ENCODE results near the gene FAM118A.
"Not testable (repeated sequence)": the region's sequence is repeated elsewhere in the genome, so short reads cannot be mapped to it uniquely, and the experiment has no call there.

The FAM118A gene

GRCh38 chr22:45357490-45357889 is 47.8 kb downstream of the FAM118A start:
- Histone ChIP-seq H3K27ac (ENCODE audit: low read length) (no peak overlapping the region), H3K4me1 (ENCODE audit: control insufficient read depth, low read depth, low read length) (no peaks in the 10 kb centered on the region), H3K9me3 (ENCODE audit: control insufficient read depth, low read depth, low read length) (no peaks in the 10 kb centered on the region), H3K27me3 (ENCODE audit: control insufficient read depth, insufficient read depth, low read length) (no peaks in the 10 kb centered on the region), H3K36me3 (ENCODE audit: control insufficient read depth, low read depth, low read length) (no peaks in the 10 kb centered on the region), H3K9ac (ENCODE audit: low read length) (no peak overlapping the region), H3K4me3 (ENCODE audit: low read length) (no peak overlapping the region)

DNA sequence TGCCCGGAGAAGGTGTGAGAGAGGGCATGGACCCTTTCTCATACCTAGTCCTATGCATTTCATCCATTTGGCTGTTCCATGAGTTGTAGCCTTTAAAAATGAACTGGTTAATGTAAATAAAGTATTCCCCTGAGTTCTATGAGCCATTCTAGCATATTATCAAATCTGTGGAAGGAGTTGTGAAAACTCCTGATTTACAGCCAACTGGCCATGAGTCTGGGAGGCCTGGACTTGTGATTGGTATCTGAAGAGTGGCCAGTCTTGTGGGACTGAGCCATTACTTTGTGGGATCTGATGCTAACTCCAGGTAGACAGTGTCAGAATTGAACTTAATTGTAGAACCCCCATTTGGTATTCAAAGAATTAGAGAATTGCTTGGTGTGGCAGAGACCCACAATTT is 48.4 kb downstream of the FAM118A start:
- Histone ChIP-seq H3K4me3 (ENCODE audit: low read length) (no peak overlapping the region), H3K27ac (ENCODE audit: low read length) (no peak overlapping the region), H3K27me3 (ENCODE audit: control insufficient read depth, insufficient read depth, low read length) (no peaks in the 10 kb centered on the region), H3K9me3 (ENCODE audit: control insufficient read depth, low read depth, low read length) (no peaks in the 10 kb centered on the region), H3K36me3 (ENCODE audit: control insufficient read depth, low read depth, low read length) (no peaks in the 10 kb centered on the region), H3K4me1 (ENCODE audit: control insufficient read depth, low read depth, low read length) (no peaks in the 10 kb centered on the region), H3K9ac (ENCODE audit: low read length) (no peak overlapping the region)

DNA sequence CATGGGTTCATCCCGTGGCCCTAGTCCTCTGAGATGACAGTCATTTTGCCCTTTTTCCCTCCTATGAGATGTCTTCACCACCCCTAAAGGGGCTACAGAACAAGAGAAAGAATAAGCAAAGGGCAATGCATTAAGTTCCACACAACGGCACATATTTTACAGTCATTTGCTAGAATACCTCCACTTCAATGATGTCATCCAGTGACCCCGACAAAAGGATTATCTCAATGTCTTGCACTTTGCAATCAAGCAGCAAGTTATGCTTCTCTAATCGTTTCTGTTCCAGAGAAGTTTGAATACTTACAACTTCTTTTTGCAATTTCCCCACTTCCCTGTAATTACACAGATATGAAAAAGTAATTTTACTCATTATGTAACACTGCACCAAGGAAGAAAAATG is 49.9 kb downstream of the FAM118A start:
- Histone ChIP-seq H3K36me3 (ENCODE audit: control insufficient read depth, low read depth, low read length) (no peaks in the 10 kb centered on the region), H3K27ac (ENCODE audit: low read length) (no peak overlapping the region), H3K9me3 (ENCODE audit: control insufficient read depth, low read depth, low read length) (no peaks in the 10 kb centered on the region), H3K27me3 (ENCODE audit: control insufficient read depth, insufficient read depth, low read length) (no peaks in the 10 kb centered on the region), H3K4me3 (ENCODE audit: low read length) (no peak overlapping the region), H3K9ac (ENCODE audit: low read length) (no peak overlapping the region), H3K4me1 (ENCODE audit: control insufficient read depth, low read depth, low read length) (no peaks in the 10 kb centered on the region)

GRCh38 chr22:45366713-45367112 is 57.0 kb downstream of the FAM118A start:
- H3K4me1 ChIP-seq (ENCODE audit: control insufficient read depth, low read depth, low read length): no peaks in the 10 kb centered on the region
- H3K4me3 ChIP-seq (ENCODE audit: low read length): no peak overlapping the region
- no peaks in the 10 kb centered on the region for H3K36me3 ChIP-seq (ENCODE audit: control insufficient read depth, low read depth, low read length)
- no peak overlapping the region for H3K27ac ChIP-seq (ENCODE audit: low read length)
- no peaks in the 10 kb centered on the region for H3K9me3 ChIP-seq (ENCODE audit: control insufficient read depth, low read depth, low read length)
- no peaks in the 10 kb centered on the region for H3K27me3 ChIP-seq (ENCODE audit: control insufficient read depth, insufficient read depth, low read length)
- no peak overlapping the region for H3K9ac ChIP-seq (ENCODE audit: low read length)

GRCh38 chr22:45373592-45373991 is 63.9 kb downstream of the FAM118A start:
- not testable (repeated sequence) for H3K4me1 ChIP-seq (ENCODE audit: control insufficient read depth, low read depth, low read length); H3K4me3 ChIP-seq (ENCODE audit: low read length); H3K9ac ChIP-seq (ENCODE audit: low read length); H3K36me3 ChIP-seq (ENCODE audit: control insufficient read depth, low read depth, low read length); H3K27ac ChIP-seq (ENCODE audit: low read length); H3K9me3 ChIP-seq (ENCODE audit: control insufficient read depth, low read depth, low read length); H3K27me3 ChIP-seq (ENCODE audit: control insufficient read depth, insufficient read depth, low read length)

DNA sequence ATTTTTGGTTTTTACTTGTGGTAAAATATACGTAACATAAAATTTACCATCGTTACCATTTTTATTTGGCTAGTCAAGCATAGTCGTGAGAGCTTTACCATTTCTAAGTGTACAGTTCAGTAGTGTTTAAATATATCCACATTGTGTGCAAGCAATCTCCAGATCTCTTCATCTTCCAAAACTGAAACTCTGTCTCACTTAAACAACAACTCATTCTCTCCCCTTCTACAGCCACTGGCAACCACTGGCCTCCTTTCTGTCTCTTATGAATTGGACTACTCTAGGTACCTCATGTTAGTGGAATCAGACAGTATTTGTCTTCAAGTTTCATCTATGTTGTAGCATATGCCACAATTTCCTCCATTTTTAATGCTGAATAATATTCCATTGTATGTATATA is 66.3 kb downstream of the FAM118A start:
- H3K9ac ChIP-seq (ENCODE audit: low read length): no peak overlapping the region
- H3K9me3 ChIP-seq (ENCODE audit: control insufficient read depth, low read depth, low read length): peaks cover 6% of the 10 kb centered on the region
- H3K27ac ChIP-seq (ENCODE audit: low read length): no peak overlapping the region
- H3K4me1 ChIP-seq (ENCODE audit: control insufficient read depth, low read depth, low read length): no peaks in the 10 kb centered on the region
- H3K36me3 ChIP-seq (ENCODE audit: control insufficient read depth, low read depth, low read length): no peaks in the 10 kb centered on the region
- H3K27me3 ChIP-seq (ENCODE audit: control insufficient read depth, insufficient read depth, low read length): no peaks in the 10 kb centered on the region
- no peak overlapping the region for H3K4me3 ChIP-seq (ENCODE audit: low read length)

GRCh38 chr22:45376703-45377102 is 67.0 kb downstream of the FAM118A start:
- no peaks in the 10 kb centered on the region for H3K27me3 ChIP-seq (ENCODE audit: control insufficient read depth, insufficient read depth, low read length)
- peaks cover 6% of the 10 kb centered on the region for H3K9me3 ChIP-seq (ENCODE audit: control insufficient read depth, low read depth, low read length)
- no peaks in the 10 kb centered on the region for H3K4me1 ChIP-seq (ENCODE audit: control insufficient read depth, low read depth, low read length)
- no peak overlapping the region for H3K27ac ChIP-seq (ENCODE audit: low read length)
- no peaks in the 10 kb centered on the region for H3K36me3 ChIP-seq (ENCODE audit: control insufficient read depth, low read depth, low read length)
- no peak overlapping the region for H3K9ac ChIP-seq (ENCODE audit: low read length)
- no peak overlapping the region for H3K4me3 ChIP-seq (ENCODE audit: low read length)

DNA sequence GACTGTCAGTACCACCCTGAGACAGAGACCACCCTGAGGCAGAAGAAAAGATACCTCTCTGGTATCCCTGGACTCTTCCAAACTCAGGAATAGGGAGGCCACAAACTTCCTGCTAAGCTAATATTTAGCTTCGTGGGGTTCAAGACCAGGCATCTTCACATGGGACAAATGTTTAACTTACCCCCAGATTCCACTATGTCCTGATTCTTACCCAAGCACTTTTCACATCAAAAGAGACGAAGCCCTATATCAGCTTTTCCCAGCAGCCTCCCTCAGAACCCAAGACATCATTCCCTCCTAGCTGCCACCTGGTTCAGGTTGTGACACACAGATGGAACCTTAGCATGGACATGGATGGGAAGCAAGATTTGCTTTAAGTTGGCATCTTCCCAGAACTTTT is 71.6 kb downstream of the FAM118A start:
- Histone ChIP-seq H3K36me3 (ENCODE audit: control insufficient read depth, low read depth, low read length) (no peaks in the 10 kb centered on the region), H3K4me3 (ENCODE audit: low read length) (no peak overlapping the region), H3K27ac (ENCODE audit: low read length) (no peak overlapping the region), H3K27me3 (ENCODE audit: control insufficient read depth, insufficient read depth, low read length) (no peaks in the 10 kb centered on the region), H3K9ac (ENCODE audit: low read length) (no peak overlapping the region), H3K9me3 (ENCODE audit: control insufficient read depth, low read depth, low read length) (no peaks in the 10 kb centered on the region), H3K4me1 (ENCODE audit: control insufficient read depth, low read depth, low read length) (no peaks in the 10 kb centered on the region)

DNA sequence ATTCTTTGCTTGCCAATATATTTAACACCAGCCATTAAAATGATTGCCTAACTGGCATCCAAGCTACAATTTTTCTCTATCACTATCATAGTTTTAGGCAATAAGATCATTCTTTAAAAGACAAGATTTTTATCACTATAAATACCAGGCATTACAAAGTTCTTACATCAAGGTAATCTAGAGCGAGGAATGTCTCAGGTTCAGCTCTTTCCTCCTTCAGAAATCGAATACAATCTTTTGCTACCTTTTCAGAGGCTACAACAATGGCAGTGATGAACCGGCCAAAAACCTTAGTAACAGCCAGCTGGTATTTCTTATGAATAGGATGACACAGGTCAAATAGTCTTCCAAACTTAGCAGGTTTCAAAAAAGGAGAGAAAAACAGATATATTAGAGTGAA is 79.8 kb downstream of the FAM118A start:
- no peaks in the 10 kb centered on the region for H3K4me1 ChIP-seq (ENCODE audit: control insufficient read depth, low read depth, low read length)

More for the DNA sequence above, 79.8 kb downstream of the FAM118A start:
- H3K9ac ChIP-seq (ENCODE audit: low read length): no peak overlapping the region
- no peaks in the 10 kb centered on the region for H3K27me3 ChIP-seq (ENCODE audit: control insufficient read depth, insufficient read depth, low read length)
- no peak overlapping the region for H3K4me3 ChIP-seq (ENCODE audit: low read length)
- no peaks in the 10 kb centered on the region for H3K9me3 ChIP-seq (ENCODE audit: control insufficient read depth, low read depth, low read length)
- H3K36me3 ChIP-seq (ENCODE audit: control insufficient read depth, low read depth, low read length): no peaks in the 10 kb centered on the region
- no peak overlapping the region for H3K27ac ChIP-seq (ENCODE audit: low read length)

All from iPS-18a (cell line).